SHP77 treated with DMSO at 0.1 percent for 48 hours (cell line): ENCODE data around the gene COL23A1.

Experiments
- DNase-seq: peaks from one replicate; lab custom pipeline; 2025; lab: John Stamatoyannopoulos, UW

Gene COL23A1

DNA sequence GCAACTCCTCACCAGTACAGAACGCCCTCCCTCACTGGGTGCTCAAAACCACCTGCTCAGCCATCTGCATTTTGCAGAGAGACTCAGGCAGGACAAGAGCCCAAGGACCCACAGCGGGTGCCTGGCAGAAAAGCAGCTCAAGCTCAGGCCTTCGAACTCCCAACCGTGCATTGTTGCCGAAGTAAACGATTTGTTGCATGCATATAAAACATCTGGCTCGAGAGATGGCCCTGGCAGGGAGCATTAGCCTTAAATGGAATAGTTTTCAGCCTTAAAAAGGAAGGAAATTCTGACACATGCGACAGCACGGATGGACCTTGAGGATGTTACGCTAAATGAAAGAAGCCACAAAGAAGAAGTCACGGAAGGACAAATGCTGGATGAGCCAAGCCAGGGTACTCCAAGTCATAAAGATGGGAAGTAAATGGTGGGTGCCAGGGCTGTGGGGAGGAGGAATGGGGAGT is 197.2 kb downstream of the COL23A1 start:
- DNase-seq = no peak

DNA sequence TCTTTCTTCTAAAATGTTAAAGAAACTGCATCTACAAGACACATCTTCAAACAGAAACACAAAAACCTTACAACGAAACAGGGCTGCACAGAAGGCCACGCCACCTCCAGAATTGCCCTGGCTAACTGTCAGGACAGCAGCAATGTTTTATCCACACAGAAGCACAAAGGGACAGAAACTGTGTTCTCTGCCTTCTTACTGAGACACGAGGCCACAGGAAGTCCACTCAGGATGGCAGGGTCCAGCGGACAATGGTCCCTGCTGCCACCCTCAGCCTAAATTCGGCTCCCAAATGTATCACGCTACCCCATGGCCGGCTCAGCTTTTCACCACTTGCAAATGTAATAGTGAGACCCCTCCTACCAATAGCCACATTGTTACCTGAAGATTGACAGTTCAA is 197.8 kb downstream of the COL23A1 start:
- no peak for DNase-seq

DNA sequence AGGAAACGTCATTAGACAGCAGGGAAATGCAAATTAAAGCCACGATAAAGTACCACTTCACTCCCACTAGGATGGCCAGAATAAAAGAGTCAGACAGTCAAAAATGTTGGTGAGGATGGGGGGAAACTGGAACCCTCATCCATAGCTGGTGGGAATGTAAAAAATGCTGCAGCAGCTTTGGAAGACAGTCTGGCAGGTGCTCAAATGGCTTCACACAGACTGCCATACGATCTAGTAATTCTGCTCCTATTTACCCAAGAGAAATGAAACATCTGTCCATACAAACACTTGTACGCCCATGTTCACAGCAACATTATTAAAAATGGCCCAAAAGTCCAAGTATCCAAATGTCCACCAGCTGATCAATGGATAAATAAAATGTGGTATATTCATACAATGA is 198.7 kb downstream of the COL23A1 start:
- no peak for DNase-seq

DNA sequence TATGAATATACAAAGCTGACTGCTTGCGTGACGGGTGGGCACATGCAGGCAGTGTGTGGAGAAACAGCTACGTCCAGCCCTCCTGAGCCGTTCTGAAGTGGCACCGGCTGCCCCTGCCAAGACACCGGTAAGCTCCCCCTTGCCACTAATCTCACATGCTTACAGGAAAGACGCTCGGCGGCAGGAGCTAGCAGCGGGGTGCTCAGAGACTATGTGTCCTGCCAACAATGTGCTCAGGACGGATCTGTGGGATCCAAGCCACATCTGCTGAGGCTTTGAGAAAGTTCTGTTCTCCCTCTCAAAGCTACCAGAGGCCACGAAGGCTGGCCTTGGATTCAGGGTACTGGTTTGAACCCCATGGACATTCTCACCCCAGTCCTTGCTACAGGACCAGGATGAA is 200.4 kb downstream of the COL23A1 start:
- no peak for DNase-seq

DNA sequence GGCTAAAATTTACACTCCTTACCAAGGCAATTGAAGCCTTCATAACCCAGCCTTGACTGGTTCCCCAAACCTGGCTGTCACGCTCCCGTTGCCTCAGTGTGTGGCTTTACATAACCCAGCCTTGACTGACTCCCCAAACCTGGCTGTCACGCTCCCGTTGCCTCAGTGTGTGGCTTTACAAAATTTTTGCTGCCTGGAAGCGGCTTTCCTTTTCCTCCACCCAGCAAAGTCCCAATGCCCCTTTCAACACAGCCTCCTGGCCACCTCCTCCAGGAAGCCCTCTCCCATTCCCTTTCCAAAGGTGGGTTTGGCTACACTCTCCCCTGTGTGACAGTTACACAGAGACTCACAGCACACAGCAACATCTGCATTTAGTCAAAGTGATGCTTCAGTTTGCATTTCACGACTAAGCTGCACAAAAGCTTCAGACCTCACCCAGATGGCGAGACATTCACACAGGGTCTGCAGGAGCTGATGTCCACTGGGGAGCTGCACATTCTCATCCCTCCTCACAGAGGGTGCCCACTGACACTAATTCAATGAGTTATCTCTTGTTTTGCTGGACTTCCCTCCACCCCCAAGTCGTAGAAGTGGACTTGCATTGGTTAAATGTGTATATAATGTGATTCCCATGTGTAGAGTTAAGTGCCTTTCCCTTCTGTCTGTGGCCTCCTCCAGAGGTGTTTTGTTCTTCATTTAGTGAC is 201.0 kb downstream of the COL23A1 start:
- no peak for DNase-seq

DNA sequence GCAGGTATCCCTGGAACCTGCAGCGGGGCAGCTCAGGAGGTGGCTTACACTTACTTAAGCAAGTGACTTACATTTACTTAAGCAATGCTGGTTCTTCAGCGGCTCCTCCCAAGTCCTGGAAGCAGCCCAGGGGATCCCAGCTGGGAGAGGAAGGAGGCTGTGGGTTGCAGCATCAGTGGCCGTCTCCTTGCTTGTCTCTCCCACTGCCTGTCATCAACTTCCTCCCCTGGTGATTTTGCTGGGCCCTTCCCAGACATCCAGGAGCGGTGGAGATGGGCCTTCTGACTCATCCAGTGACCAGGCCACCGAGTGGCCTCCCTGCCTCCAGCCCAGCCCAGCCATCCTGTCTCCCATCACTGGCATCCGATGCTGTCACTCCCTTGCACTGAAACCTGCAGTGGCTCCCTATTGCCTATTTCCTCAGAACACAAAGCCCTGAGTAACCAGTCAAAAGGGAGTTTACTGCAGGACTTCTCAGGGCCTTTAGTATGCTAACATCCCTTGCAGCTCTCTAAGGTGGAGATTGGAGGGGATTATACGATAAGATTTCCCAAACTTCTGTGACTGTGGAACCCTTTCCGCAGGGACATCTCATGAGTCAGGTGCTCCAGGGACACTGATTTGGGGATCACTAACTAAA is 201.7 kb downstream of the COL23A1 start:
- DNase-seq = no peak

DNA sequence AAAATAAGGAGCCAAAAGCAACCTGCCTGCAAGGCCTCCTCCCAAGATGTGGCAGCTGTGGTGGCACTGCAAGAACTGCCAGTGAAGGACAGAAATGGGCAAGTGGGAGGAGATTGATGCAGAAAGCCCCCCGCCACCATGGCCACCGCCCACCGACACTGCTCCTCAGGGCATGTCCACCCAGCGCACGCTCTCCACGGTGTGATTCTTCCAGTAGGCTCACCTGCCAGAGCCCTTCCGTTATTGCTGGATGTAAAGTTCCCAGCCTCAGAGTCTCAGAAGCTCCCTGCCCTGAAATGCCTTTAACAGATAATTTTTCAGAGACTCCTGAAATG is 202.4 kb downstream of the COL23A1 start:
- DNase-seq = no peak

DNA sequence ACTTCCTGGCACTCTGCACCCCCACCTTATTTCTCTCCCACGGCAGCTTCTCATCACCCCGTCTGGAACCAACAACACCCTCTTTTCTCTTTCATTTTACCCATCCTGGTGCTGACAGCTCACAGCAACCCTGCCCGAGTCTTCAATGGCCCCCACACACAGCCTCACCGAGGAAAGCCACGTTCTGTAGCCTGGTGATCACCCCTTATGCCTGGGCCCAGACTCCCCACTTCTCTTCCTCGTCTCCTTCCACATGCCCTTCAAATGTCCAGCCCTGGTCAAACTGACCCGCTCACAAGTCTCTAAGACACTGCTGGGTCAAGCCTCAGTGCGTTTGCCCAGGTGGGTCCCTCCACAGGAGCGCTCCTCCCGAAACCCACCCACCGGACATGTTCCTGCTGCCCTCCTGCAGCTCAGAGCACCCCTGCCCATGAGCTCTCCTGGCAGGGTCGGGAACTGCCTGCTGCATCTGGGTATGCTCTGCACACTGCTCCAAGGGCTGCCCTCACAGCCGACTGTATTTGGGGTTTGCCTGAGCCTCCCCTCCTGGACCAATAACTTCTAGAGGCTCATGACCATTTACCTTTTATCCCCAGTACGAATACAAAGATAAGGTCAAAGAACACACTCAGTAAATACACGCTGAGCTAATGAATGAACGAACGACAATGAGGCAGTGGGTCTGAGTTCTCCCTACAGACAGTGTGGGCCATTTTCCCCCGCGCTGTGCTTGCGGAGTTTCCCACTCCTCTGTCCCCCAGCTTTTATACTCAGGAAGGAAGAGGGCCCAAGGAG is 202.9 kb downstream of the COL23A1 start:
- no peak for DNase-seq

DNA sequence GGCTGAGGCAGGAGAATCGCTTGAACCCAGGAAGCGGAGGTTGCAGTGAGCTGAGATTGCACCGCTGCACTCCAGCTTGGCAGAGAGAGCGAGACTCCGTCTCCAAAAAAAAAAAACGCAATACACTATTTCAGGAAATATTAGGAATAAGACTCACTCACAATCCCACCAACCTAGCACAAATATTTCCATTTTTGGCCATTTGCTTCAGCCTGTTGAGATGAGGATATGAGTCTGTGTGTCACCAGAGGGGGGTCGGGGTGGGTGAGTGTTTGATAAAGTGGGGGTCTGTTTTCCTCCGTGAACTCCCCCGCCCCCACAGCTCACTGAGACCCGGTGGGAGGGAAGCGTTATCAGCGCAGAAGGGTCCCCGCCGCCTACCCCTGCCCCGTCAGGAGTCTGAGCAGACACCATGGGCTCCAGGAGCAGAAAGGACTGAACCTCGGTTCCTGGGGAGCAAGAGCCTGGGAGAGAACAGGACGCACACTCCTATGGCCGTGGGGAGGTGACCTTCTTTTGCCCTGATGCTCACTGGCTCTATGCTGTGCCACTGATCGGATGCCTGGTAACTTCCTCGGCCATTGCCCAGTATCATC is 203.8 kb downstream of the COL23A1 start:
- DNase-seq = no peak

DNA sequence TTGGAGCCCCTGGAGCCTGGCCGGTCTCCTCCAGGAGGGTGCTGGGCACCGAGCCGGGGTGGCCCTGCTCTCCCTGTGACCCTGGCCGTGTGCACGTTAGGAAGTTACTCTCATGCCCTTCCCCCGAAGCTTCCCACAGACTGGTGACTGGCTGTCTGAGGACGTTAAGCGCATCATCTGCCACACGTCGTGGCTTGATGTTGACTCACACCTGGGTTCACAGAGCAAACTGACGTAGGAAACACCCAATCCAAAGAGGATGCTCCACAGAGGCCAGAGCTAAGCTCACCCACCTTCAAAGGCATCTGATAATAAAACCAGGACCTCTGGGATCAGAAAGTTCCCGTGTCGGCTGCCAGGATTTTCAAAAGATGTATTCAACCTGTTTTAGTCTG is 204.7 kb downstream of the COL23A1 start:
- DNase-seq = no peak

DNA sequence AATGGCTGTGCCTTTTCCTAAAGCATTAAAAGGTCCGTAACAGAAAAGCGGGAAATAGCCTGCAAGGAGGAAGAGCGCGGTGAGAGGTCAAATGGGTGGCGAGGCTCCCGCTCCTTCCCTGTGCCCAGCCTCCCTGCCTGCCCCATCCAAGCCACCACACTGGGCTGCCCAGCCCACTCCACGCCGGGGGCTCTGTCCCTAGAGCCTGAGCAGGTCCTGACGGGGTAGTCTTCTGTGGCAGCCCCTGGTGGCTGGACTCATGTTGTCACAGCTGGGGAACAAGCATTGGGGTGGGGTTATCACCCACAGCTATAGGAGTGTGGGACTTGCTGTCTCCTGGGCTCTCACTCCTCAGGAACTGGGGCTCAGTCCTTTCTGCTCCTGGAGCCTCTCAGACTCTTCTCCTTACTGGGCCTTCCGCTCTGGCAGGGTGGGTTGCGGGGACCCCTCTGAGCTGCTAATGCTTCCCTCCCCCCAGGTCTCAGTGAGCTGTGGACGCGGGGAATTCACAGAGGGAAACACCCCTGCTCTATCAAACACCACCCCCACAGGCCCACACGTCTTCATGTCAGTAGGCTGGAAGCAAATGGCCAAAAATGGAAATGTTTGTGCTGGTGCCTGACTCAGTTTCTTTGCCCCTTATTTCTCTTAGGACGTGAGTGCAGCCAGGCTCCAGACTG is 205.2 kb downstream of the COL23A1 start:
- no peak for DNase-seq

DNA sequence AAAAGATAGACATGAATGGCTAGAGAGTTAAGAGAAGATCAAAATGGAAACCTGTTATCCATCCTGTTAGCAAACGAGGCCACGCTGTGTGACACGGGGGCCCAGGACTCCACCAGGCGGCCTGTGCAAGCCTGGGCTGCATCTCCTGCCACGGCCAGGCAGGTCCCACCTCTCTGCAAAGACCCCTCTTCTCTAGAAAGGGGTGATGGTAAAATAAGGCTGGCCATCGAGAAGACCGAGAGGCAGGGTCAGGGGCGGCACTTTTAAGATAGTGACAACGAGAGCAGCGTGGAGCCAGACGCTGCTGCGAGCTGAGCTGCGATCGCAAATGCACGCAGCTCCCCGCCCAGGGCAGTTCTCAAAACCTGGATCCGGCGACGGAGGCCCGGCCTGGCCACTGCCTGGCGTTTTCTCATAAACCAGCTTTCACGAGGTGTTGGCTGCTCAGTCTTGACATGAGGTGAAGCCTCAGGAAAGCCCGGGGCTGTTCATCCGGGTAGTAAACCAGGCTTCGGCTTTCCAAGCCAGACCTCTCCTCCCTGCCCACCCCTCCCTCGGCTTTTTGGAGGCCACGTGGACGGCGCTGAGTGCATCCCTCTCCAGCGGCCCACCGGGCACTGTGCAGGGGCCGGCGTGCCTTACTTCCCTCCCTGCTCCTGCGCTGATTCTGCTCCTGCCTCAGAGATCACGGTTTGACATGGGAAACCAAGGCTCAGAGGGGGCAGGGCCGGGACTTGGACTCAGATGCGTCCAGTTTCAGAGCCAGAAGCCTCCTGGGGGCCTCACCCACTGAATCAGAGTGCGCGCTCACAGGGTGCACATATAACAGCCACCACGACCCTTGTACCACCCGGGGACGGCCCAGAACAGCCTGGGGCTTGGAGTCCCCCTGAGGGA is 206.0 kb downstream of the COL23A1 start:
- no peak for DNase-seq

DNA sequence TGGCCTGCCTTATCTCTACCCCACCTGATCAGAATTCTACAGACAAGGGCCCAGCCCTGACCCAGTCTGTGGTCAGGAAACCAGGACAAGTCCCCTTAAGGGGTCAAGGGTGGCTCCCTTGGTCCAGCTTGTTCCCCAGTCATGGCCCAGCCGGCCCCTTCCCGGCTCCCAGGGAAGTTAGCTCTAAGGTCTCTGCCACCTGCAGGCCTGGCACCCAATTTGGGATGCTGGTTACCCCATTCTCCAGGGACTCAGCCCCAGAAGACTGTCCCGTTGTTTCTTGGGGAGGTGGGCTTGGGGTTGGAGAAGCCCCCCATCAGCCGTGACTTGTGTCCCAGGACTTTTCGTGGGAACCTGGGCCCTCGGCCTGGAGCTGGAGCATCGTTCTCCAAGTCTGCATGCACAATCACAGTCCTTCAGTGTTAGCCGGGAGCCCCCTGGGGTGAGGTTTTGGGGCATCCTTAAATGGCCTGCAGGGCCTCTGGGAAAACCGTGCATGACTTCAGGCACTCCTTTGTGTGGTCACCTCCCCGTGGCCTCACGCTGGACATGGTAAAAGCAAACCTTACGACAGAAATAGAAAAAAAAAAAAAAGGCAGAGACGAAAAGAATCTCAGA is 206.8 kb downstream of the COL23A1 start:
- no peak for DNase-seq

DNA sequence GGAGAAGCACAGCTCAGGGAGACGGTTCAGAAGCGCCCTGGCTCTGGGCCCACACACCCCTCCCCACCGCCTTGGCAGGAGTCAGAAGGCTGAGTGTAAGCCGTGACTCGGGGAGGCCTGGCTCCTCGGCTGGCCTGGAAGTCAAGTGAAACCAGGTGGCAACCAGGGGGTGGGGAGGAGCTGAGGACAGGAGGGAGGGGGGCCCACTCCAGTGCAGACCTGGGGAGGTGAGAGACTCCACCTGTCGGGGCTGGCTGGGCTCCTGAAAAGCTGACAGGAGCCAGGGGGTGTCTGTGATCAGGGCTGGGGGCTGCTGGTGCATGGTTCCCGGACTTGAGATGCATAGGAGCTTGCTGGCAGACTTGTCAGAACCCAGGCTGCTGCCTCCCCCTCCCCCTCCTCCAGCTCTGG is 207.4 kb downstream of the COL23A1 start:
- no peak for DNase-seq

DNA sequence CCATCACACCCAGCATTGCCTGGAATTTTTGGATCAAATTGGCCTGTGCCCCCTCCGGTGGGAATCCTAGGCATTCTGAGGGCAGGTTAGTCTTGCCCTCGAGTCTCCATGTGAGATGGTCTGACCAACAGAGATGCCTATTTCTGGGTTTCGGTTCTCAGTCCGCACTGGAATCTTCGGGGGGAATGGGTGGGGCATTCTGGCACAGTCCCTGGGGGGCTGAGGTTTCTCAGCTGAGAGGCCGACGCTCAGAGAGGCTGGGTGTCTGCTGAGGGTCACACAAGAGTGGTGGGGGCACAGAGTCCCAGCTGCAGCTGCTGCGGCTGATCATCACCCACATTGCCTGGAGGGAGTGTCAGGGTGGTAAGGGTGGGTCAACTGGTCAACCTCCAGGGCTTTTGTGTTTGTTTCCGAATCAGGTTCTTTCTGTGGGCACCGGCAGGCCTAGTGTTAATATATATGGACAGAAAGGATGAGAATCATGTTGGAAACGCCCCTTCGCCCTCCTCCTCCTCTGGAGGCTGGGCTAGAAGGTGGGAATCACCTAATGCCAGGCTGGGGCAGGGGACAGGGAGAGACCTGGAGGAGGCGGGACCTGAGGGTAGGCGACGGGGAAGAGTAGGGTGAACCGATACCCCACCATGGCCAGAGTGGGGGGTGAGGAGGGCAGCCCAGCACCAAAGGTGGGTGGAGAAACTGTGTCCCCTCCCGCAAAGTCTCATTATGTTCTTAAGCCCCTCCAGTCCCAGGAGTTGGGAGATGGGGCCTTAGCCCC is 208.1 kb downstream of the COL23A1 start:
- no peak for DNase-seq

DNA sequence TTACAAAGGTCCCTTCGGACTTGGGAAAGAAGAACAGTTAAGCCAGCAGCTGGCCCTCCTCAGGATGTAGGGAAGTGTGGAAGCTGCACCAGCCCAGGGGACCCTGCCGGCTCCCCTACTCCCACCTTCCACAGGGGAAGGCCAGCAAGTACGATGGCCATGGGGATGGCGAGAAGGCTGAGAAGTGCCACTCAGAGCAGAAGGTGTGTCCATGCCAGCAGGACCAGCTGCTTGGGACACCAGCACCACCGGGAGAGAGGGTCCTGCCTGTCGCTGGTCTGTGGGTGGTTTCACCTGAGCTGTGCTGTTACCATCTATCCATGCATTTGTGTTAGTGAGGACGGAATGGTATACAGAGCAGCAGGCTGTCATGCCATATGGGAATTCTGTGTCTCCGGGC is 209.0 kb downstream of the COL23A1 start:
- DNase-seq = no peak

DNA sequence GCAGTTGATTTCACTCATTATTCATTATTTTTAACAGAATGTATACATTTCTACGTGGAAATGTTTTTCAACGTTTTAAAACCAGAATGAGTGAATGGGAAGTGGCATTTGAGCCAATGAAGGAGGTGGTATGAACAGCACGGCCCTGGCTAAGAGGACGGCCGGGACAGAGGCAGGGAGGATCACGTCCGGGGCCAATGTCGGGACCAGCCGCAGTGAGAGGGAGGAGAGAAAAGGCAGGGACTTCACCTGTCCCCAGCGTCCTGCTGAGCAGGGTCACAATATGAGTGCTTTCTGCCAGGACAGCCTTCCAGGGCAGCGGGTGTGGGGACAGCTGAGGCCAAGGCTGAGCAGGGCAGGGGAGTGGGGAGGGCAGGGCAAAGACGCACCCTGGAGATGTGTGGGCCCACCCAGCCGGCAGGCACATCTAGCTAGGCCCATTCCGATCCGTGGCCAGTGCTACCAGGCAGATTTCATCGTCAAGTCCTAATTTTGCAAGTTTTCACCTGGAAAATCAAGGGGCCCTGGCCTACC is 209.6 kb downstream of the COL23A1 start:
- no peak for DNase-seq

DNA sequence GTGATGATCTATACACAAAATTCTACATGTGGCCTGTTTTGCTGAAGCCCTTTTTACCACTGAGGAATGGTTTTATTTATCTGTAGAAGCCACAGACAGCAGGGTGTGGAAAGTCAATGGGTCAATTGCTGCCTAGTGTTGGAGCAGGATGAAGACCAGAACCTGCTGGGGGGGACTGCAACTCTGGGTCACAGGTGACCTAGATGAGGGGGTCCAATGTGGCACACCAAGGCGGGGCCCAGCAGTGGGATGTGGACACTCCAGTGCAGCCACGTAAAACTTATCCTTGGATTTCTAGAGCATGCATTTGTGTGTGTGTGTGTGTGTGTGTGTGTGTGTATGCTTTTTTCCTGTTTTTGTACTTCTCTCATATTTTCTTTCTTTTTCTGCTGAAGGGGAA is 210.1 kb downstream of the COL23A1 start:
- DNase-seq = no peak
